ENCODE results near the gene OCRL.
A peak's percentile ranks its signal among the peaks of the same experiment; 100 is the strongest.

OCRL gene

DNA sequence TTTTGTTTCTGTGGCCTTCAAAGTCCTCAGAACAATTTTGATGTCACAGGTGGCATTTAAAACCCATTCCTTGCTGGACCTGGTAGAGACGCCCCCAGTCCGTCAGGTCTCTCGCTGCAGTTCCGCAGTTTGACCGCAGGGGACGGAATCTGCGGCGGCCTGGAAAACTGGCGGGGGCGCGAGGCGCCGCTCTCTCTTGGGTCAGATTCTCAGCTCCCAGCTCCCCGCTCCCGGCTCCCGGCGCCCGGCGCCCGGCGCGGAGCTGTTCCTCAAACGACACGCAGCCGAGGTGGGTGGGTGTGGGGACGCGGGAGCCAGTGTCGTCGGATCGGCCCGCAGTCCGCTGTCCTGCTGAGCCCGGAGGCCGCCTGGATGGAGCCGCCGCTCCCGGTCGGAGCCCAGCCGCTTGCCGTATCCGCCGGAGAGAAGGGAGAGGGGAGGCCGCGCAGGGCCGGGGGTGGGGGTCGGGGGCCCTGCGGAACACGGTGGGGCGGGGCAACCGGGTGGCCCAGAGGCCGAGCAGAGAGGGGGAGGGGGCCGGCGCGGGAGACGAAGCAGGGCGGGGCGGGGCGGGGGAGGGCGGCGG, at the start of gene OCRL:
TSS of gene OCRL (plus strand) at position 192 of the 586 bp plus-strand sequence. CDS start at position 373, 181 bp downstream.
- peak; percentile 59 to 68 for DNase-seq

DNA sequence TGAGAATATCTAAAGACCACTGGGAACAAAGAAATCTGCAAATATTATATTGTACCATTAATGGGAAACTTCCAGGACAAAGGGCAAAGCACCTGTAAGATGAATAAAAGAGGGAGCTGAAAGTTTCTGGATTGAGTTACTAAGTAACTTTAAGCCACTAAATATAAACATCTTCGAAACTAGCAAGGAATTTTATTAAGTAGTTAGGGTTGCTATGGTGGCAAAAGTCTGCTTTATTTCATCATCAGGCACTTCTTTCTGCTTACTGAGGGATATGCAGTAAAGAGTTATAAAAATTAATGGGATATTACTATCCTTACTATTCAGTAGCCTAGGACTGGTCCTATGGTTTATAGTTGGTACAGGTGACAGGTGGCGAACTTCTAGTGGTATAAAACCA, 49.7 kb upstream of the OCRL start:
- DNase-seq: no peak

DNA sequence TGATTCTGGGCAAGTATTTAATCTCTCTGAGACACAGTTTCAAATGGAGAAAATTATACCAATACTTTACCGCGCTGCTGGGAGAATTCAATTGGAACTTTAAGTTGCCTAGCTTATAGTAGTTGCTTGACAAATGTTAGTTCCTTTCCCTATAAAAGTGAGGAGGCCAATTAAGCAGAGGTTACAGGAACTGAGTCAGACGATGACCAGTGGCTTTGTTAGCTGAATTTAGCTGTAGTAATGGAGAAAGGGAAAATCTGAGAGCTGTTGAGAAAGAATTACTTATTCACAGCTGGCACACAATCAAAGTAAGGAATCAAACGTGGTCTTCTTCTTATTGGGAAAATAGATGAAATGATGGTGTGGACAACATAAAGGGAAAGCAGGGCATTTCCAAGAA, 46.4 kb upstream of the OCRL start:
- DNase-seq: no peak

DNA sequence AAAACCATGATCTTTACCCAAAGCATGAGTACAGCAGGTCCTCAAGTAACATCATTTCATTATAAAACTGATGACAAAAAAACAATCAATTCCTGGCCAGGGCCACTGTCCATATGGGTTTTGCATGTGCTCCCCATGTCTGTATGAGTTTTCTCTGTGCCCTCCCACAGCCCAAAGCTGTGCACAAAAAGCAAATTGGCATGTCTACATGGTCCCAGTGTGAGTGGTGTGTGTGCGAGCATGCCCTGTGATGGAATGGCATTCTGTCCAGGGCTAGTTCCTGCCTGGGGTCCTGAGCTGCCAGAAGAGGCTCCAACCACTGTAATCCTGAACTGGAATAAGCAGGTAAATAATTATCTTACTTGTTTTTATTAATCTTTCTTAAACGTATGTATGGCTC, 45.2 kb upstream of the OCRL start:
- DNase-seq: no peak

DNA sequence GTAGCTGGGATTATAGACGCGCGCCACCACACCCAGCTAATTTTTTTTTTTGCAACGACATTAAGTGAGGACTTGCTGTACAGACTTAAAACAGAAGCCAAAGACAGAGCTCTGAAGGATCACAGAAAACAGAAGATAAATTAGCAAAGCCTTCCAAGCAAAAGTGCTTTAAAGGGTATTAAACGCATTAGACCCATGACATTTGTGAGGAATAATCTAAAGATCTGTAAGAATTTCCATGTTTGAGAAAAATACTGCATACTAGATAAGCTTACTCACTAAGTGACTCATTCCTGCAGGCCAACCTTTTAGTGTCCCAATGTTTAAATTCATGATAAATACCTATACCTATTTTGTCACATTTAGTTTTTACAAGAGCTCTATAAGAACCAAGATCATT, 44.2 kb upstream of the OCRL start:
- DNase-seq: no peak

DNA sequence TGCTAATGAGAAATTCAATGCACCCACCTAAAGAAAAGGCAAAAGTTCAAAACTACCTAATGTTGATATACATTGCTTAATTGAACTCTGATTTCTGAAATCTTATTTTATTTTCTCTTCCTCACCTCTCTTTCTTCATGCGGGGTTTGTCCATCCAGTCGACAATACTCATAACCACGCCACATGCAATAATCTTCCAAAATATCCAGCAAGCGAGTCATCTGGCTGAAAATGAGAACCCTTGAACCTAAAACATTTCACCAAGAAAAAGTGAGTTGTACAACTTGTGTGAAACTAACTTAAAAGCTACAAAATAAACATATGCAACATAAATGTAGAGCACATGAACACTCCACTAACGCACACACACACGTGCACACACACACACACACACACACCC, 43.4 kb upstream of the OCRL start:
- DNase-seq: no peak

DNA sequence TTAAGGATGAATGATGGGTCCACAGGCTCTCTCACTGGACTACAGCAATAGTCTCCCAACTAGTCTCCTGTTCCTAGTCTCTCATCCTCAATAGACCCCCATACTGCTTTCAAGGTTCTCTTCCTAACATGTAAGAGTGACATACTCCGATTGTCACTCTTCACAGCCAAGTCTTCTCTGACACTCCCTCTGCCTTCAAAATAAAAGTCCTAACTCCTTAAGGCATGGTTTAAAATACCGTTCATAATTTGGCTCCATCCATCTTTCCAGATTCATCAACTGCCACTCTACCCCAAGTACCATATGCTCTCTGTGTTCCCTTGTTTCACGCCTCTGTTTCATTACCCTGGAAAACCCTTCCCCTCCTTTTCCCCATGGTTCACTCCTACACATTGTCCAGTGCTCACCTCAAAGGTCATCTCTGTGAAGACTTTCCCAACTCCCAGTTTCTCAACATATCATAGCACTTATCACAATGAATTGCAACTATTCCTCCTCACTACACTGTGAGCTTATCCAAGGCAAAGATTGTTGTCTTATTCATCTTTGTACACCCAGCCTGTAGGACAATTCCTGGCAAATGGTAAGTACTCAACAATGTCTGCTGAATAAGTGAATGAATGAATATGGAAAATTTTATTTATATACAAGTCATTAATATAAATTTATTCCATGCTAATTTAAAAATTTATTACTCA, 42.8 kb upstream of the OCRL start:
- DNase-seq: no peak

DNA sequence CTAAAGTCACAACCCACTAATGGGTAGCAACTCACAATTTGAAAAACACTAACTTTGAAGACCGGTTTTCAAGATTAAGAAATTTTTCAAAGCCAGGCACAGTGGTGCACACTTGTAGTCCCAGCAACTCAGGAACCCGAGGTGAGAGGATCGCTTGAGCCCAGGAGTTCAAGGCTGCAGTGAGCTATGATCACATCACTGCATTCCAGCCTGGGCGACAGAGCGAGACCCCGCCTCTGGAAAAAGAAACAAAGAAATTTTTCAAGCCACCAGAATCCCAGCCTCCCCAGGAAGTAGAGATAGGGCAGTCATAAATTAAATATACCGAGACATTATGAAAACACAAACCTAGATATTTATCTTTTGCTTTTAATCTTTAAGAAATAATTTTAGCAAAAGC, 29.7 kb upstream of the OCRL start:
- no peak for DNase-seq

DNA sequence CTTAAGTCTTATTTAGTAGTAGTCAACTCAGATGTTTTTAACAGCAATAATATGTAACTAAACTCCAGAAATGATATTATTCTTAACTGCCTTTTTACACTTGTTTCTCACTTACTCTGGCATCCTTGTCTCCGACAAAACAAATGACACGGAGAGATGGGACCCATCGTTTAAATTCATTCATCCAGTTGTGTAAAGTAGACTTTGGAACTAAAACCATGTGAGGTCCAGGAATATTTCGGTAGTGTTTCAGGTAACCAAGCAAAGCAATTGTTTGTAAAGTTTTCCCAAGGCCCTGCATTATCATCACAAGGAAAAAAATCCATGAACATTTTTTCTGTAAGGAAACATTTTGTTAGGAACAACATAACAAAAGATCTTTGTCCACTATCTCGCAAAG, 28.4 kb upstream of the OCRL start:
- no peak for DNase-seq

DNA sequence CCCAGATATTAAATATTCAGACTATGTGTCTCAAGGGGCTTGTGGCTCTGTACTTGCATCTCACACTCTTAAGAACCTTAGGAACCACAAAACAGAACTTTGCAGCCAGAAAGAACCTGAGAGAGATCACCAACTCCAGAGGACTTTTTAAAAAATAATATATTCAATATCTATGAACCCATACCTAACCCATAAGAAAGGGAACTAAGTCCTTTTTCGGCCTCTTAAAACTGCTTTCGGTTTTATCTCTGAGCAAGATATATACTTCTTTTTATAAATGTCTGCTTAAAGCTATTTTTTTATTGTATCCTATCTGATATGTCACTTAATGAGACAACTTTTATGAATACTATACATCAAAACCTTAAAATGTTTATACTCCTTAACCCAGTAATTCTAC, 27.6 kb upstream of the OCRL start:
- DNase-seq: no peak

DNA sequence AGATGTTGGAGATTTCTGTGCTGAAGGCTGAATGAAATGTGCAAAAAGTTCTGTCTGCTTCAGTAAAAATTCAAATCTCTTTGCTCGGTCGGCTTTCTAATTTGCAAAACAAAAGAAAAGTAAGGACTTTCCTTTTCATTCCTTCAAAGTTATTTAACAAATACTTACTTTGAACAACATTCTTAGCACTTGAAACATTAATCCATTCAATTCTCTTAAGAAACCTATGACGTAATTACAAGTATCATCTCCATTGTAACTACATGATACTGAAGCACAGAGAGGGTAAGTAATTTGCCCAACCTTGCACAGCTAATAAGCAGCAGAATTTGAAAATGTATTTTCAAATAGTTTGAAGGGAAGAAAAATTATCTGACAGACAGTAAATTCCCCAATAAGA, 23.7 kb upstream of the OCRL start:
- DNase-seq: no peak

DNA sequence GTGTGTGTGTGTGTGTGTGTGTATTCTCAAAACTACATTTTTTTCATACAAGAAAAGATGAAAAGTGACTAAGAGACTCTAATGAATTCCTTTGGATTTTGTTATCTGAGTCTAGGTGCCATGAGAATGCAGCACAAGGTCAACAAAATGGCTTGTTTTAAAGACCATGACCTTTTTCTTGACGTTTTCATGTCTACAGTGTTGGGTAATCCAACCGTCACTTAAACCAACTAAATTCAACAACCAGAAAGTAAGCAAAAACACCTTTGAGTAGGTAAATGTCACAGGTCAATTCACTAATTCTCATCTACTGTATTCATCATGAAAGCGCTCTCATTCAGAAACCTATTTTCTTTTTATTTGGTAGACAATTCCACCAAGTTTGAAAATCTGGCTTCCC, 19.9 kb upstream of the OCRL start:
- no peak for DNase-seq

DNA sequence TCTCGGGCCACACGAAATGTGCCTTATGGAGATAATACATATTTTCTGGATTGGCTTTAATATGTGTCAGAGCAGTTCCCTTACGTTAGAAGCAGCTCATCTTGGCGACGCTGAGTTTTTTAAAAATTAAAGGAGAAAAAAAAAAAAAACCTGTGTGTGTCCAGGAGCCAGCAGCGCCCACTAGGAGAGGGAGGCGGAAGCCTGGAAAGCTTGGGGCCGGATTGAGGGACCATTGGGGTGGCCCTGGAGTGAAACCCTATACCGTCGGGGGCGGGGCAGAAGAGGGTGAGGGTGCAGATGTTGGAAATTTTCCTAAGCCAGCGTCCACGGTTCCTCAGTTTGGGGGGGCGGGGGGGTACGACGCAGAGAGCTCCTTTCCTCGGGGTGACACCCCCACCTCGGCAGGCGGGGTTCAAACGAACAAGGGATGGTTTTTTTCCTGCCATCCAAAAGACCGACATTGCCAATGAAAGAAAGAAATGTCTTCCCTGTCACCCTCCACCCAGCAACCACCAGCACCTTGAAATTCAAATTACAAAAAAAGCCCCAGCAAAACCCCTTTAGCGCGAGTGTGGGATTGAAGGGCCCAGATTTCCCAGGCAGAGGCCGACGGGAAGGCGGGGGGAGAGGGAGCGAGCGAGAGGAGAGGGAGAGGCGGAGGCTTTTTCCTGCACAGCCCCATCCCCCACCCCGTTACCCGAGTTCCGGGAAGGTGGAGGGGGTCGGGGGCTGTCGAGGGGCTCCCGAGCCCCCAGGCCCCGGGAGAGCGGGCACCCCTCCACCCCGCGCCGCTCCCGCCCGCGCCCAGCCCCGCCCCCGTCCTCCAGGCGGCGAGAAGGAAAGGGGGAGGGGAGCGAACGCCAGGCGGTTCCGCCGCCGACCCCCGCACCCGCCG, 17.6 kb upstream of the OCRL start:
- peak in 1 of 2 donors; percentile 6 for DNase-seq

DNA sequence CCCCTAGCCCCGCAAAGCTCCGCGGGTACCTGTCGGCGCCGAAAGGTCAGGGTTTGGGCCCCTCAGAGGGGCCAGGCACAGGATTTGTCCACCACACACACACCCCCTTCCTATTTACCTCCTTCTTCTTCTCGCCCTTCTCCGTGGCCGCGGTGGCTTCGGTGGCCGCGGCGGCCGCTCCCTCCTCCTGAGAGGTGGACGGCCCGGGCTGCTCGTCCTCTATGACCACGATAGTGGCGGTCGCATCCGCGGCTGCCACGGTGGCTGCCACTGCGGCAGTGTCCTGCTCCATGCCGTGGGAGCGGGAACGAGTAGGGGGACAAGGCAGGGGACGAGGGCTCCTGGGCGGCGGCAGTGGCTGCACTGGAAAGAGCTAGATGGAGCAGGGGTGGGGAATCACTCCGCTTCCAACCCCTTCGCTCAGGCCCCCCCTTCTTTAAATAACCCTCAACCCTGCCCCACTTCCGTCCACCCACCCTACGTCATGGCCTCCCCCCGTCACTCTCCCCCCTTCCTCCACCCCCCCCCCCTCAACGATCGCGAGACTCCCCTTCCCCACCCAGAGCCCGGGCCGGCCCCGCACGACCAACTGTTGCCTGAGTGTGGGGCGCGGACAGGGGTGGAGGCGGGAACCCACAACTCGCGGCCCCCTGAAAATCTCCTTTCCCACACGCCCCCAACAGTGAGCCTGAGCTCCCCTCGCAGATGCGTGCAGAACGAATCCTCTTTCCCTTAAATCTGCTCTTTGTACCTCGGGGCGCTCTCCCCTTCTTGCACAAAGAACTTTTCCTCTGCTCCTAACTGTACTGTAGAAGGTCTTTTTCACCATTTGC, 16.8 kb upstream of the OCRL start, which contains the start of gene SMARCA1:
TSS of gene SMARCA1 (minus strand) at position 412 of the 833 bp plus-strand sequence. CDS start at position 292, 120 bp downstream.
- DNase-seq: peak in 1 of 2 donors; percentile 2

DNA sequence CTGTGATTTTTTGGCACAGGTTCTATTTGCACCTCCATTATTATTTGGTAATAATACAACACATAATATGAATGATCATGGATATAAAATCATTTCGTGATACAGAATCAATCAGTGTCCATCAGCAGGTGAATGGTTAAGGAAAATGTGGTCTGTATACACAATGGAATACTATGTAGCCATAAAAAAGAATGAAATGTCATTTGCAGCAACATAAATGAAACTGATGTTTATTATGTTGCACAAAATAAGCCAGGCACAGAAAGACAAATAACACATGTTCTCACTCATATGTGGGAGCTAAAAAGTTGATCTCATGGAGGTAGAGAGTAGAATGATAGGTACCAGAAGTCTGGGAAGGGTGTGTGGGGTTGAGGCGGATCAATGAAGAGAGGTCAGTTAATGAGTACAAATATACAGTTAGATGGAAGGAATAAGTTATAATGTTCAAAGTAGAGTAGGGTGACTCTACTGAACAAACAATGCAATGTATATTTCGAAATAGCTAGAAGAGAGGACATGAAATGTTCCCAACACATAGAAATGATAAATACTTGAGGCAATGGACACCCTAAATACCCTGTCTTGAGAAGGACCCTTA, 15.7 kb upstream of the OCRL start:
- DNase-seq: no peak

DNA sequence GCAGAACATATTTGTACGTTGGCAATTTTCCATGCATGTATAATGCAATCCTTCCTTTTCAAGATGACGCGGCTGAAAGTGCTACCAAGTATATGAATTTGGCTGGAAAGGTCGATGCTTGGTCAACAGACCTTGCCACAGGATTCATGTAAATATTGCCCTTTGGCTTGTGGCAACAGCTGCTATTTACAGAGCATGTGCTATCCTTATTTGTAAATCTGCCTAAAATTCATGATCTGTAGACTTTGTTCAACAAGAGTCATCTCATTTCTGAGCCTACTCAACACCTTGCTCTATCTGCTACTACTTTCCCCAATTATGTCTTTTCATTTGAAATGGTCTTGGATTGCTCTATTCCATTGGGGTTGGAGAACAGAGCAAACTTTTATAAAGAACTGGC, 14.9 kb upstream of the OCRL start:
- no peak for DNase-seq

DNA sequence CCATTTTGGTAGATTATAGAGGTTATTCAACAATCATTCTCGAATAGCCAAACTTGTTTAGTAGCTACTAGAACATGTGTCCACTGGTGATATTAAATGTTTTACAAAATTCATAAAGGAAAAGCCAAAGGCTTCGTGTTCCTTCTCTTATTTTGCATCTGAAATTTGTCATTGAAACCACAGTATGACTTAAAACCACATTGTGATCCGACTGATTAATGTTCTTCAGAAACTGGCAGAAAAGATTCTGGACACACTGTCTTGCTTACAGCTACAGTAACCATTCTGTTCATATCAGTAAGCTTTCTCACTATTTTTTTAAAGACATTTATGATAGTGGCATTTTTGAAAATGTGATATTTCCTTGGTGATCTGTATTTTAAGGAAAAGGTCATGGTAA, 14.2 kb upstream of the OCRL start:
- no peak for DNase-seq

DNA sequence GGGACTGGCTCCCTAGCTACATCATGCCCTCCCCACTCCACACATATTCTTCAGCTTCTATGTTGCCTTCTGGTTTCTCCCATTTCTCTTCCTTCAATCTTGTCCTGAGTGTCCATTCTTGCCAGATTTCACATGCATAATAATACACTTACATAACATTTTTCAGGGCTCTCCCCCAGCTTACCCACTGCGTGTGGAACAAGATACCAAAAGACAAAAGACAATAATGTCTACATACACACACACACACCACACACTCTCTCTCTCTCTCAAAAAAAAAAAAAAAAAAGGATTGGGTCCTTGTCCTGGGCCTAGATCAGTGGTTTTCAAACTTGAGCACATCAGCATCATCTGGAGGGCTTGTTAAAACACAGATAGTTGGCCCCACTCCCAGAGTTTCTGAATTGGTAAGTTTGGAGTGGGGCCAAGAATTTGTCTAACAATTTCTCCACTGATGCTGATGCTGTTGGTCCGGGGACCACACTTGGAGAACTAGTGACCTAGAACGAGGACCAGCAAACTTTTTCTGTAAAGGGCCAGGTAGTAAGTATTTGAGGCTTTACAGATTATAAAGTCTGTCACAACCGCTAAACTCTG, 10.3 kb upstream of the OCRL start:
- DNase-seq: no peak

DNA sequence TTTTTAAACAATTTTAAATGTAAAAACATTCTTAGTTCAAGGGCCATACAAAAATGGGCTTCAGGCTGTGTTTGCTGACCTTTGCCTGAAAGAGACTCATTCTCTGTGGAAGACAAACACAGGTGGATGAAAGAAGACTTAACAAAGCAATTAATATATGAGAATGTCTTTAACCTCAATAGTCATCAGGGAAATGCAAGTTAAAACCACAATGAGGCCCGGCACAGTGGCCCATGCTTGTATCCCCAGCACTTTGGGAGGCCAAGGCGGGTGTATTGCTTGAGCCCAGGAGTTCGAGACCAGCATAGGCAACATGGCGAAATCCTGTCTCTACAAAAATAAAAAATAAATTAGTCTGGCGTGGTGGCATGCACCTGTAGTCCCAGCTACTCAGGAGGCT, 9.6 kb upstream of the OCRL start:
- DNase-seq: no peak

DNA sequence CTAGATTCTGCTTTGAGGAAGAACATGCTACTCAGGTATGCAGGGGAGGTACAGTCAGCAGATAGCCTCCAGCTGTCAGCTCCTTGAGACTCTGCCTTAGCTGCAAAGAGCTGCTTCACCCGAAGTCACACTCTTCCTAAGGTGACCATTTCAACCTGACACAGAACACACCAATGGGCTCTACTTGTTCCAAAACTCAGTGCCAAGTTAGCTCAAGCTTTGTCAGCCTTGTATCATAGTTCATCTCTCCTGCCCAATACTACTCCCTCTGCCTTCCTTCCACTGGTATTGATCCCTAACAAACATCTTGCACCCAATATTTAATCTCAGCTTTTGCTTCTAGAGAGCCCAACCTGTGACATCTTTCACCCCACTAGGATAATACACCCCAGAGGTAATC, 8.9 kb upstream of the OCRL start:
- no peak for DNase-seq

DNA sequence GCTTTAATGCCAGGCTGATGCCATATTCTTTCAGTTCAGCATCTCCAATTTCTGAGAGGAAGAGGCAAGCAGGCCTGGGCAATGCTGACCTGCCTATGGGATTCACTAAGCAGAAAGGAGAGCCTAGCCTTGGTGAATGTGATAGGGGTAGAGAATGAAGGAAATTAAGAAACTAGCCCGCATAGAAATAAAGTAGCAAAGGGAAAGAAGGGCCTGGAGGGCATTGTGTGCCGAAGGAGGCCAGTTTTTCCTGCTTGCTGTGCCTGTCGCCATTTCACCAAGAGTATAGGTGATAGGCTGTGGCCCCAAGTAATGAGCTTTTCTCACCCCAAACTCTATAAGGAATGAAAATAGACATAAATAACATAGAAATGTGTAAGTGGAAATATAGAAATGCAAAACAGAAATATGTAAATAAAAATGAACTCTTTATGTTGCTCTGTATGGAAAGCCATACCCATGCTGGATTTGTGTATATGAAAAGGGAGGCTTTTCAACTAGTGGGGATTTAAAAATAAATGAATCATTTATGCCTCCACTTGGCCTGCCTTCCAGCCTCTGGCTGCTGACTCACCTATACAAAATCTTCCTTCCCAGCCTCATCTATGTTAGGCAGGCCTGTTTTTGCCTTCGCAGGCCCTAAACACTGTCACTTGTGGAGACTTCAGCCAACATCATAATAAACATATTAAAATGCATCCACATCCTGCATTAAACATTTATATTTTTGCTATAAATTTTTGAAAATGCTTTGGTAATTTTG, 5.1 kb upstream of the OCRL start:
- no peak for DNase-seq
